ENCODE measurements around the gene GNAT3.

Gene GNAT3

DNA sequence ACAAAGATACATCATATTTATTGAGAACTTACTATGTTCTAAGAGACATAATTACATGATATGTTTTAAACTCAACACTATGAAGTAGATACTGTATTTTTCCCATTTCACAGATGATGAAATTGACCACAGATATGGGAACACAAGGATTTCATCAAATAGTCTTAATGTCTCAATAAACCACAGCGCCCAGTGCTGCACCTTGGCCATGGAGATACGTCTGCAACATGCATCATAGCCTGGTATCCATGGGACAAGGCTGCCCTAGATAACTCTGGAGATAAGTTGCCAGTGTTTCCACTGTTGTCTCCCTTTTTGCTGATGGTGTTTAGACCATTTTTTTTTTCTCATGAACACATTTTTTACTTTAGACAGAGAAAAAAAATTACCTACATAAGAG is 97.5 kb downstream of the GNAT3 start:
- DNase-seq = no peak

DNA sequence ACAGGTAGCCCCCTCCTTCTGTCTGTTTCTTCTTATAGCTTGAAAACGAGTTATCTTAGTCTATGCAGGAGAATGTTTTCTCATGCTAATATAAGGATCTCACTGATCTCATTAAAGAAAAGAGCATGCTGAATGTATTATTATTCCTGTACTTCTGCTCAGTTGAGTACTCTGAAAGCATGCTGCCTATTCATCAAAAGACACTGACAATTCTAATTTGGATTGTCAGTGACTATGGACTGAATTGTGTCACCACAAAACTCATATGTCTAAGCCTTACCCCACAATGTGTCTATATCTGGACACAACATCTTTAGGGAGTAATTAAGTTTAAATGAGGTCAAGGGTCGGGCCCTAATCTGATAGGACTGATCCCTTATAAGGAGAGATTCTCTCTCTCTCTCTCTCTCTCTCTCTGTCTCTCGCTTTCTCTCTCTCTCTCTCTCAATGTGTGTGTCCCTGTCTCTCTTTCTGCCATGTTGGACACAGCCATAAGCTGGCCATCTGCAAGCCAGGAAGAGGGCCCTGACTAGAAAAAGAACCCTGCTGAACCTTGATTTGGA is 98.4 kb downstream of the GNAT3 start:
- no peak for DNase-seq

- no peak for DNase-seq
Observed at GRCh38 chr7:80412842-80413241, 99.0 kb downstream of the GNAT3 start.

GRCh38 chr7:80411621-80412020 is 100.2 kb downstream of the GNAT3 start:
- DNase-seq = no peak

DNA sequence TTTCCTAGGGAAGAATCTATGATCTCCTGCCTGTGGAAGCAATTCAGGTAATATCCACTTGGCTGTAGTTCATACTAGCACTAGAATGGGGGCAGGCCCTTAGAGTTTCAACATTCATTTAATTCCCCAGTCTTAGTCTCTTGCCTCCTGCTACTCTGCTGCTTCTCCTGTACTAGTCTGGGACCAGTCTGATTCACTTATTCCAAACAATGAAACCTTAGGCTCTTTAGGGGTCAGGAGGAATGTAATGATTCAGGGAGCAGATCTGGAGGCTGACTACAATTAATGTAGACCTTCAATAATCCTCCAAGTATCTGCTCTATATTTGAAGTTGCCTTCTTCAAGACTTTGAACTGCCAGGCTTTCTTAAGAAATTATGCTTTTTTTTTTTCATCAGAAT is 101.8 kb downstream of the GNAT3 start:
- DNase-seq = no peak
